Breast epithelium (tissue), 3 donors: Measurements from ENCODE around the gene CETN2.
"Not testable (repeated sequence)": the region's sequence is repeated elsewhere in the genome, so short reads cannot be mapped to it uniquely, and the experiment has no call there.

Experiments used
- CTCF ChIP-seq, 3 donors: fragments of 450-650 bp; IDR thresholded peaks; one replicate each; pipeline ENCODE4 v1.5.1; 2016 to 2017; ENCODE audit warnings: antibody characterized with exemption in 3 of 3, mild to moderate bottlenecking in 3 of 3, moderate library complexity in 3 of 3
- POLR2A ChIP-seq: fragments of 450-650 bp; IDR thresholded peaks from one replicate; pipeline ENCODE4 v1.6.1; 2016; ENCODE audit warnings: antibody characterized with exemption, mild to moderate bottlenecking, moderate library complexity
- POLR2AphosphoS5 ChIP-seq, 3 donors: sonication (generic); formaldehyde crosslinking; IDR thresholded peaks; one replicate each; pipeline ENCODE4 v1.6.1; 2017; ENCODE audit warnings: antibody characterized with exemption in 3 of 3

DNA sequence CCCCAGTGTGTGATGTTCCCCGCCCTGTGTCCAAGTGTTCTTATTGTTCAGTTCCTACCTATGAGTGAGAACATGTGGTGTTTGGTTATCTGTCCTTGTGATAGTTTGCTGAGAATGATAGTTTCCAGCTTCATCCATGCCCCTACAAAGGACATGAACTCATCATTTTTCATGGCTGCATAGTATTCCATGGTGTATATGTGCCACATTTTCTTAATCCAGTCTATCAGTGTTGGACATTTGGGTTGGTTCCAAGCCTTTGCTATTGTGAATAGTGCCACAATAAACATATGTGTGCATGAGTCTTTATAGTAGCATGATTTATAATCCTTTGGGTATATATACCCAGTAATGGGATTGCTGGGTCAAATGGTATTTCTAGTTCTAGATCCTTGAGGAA, 4.9 kb upstream of the CETN2 start:
- TF ChIP-seq CTCF (IDR thresholded peaks at IDR 0.05); POLR2A; POLR2AphosphoS5 (IDR thresholded peaks at IDR 0.05): not testable (repeated sequence)
